Activated T-helper 1 cell treated with Interleukin-2 at 50 U/mL for 16 hours (primary cell): Measurements from ENCODE around the gene FLOT1.
"Not testable (repeated sequence)": the region's sequence is repeated elsewhere in the genome, so short reads cannot be mapped to it uniquely, and the experiment has no call there.

ENCODE experiments used
- DNase-seq: peaks from one replicate; pipeline ENCODE4 v3.0.0-alpha.2; 2020; ENCODE audit warnings: low read depth

FLOT1 gene

GRCh38 chr6:30747300-30747687, 4.8 kb upstream of the FLOT1 start:
- DNase-seq, result no peak

GRCh38 chr6:30744054-30744805, 1.7 kb upstream of the FLOT1 start, which contains the start of gene IER3:
IER3 (minus strand) TSS chr6:30744547; CDS start chr6:30744518, 29 bp downstream.
- peak; percentile 47 for DNase-seq

GRCh38 chr6:30743099-30744053, 889 bp upstream of the FLOT1 start:
- DNase-seq, result peak; percentile 13

GRCh38 chr6:30741789-30742315, 635 bp downstream of the FLOT1 start:
- DNase-seq, result no peak

- DNase-seq, result no peak
Measured at GRCh38 chr6:30741063-30741779, 1.3 kb downstream of the FLOT1 start.

GRCh38 chr6:30740540-30740870, 2.0 kb downstream of the FLOT1 start:
- DNase-seq, result no peak

GRCh38 chr6:30738532-30738931, 4.0 kb downstream of the FLOT1 start:
- no peak for DNase-seq

GRCh38 chr6:30735668-30736314, 6.7 kb downstream of the FLOT1 start:
- no peak for DNase-seq

GRCh38 chr6:30732237-30732943, 10.1 kb downstream of the FLOT1 start:
- DNase-seq, result no peak

GRCh38 chr6:30730601-30731435, 11.7 kb downstream of the FLOT1 start:
- DNase-seq, result peak; percentile 76

- no peak for DNase-seq
Measured at GRCh38 chr6:30727920-30728553, 14.4 kb downstream of the FLOT1 start.

GRCh38 chr6:30726506-30727413, 15.7 kb downstream of the FLOT1 start:
- DNase-seq, result no peak

- DNase-seq, result no peak
Measured at GRCh38 chr6:30725713-30726505, 16.6 kb downstream of the FLOT1 start.

- no peak for DNase-seq
Measured at GRCh38 chr6:30724906-30725667, 17.4 kb downstream of the FLOT1 start.

GRCh38 chr6:30723843-30724741, 18.4 kb downstream of the FLOT1 start:
- DNase-seq, result not testable (repeated sequence)
